Progenitor cell of endocrine pancreas (in vitro differentiated cells): ENCODE data around the gene E4F1. TPM values are rescaled to one million over a fixed set of nuclear protein-coding genes. Genes with fewer than 3 reads are reported as not detected.

Experiments
- DNase-seq: peaks from one replicate; pipeline ENCODE4 v3.0.0; 2021; ENCODE audit warnings: low spot score; ENCODE audit not compliant: unreplicated experiment
- H3K27ac Mint-ChIP-seq: 2 replicates; pipeline ENCODE4 v1.8.0; 2021; ENCODE audit warnings: mild to moderate bottlenecking, moderate library complexity, mixed read lengths
- H3K27me3 Mint-ChIP-seq: 2 replicates; pipeline ENCODE4 v1.8.0; 2021; ENCODE audit warnings: mixed read lengths
- H3K36me3 Mint-ChIP-seq: 2 replicates; pipeline ENCODE4 v1.8.0; 2022; ENCODE audit warnings: mixed read lengths; ENCODE audit not compliant: insufficient read depth
- H3K4me1 Mint-ChIP-seq: 2 replicates; pipeline ENCODE4 v1.8.0; 2021; ENCODE audit warnings: low read depth, mixed read lengths
- H3K4me3 Mint-ChIP-seq: 2 replicates; pipeline ENCODE4 v1.8.0; 2021; ENCODE audit warnings: low read depth, mild to moderate bottlenecking, moderate library complexity, mixed read lengths
- H3K9me3 Mint-ChIP-seq: 2 replicates; pipeline ENCODE4 v1.8.0; 2021; ENCODE audit warnings: low read depth, mixed read lengths
- CTCF ChIP-seq: fragments of 200-600 bp; sonication (generic); IDR thresholded peaks from one replicate; pipeline ENCODE4 v1.5.0; 2021; ENCODE audit warnings: antibody characterized with exemption, mild to moderate bottlenecking; ENCODE audit not compliant: unreplicated experiment
- total RNA-seq: library from RNA; stranded (reverse); gene quantifications from 2 replicates; pipeline ENCODE4 v1.2.1, GENCODE V29; 2021

The E4F1 gene
- total RNA-seq, 1 donor from 2014 or later: 33.7 TPM

- TF ChIP-seq CTCF: no peak
- H3K36me3 Mint-ChIP-seq: peaks cover 4% of the 10 kb centered on the region
- peak overlapping the region; percentile 58 for H3K4me3 Mint-ChIP-seq
- DNase-seq: no peak
- H3K27ac Mint-ChIP-seq: no peak overlapping the region
- H3K9me3 Mint-ChIP-seq: no peaks in the 10 kb centered on the region
- H3K4me1 Mint-ChIP-seq: peaks cover 14% of the 10 kb centered on the region
- H3K27me3 Mint-ChIP-seq: no peaks in the 10 kb centered on the region
These were observed 15.5 kb upstream of the E4F1 start for GRCh38 chr16:2207872-2208271.

- DNase-seq: no peak
- peaks cover 17% of the 10 kb centered on the region for H3K4me1 Mint-ChIP-seq
- TF ChIP-seq CTCF: no peak
- no peaks in the 10 kb centered on the region for H3K27me3 Mint-ChIP-seq
- no peaks in the 10 kb centered on the region for H3K9me3 Mint-ChIP-seq
- no peak overlapping the region for H3K4me3 Mint-ChIP-seq
- no peak overlapping the region for H3K27ac Mint-ChIP-seq
- peaks cover 4% of the 10 kb centered on the region for H3K36me3 Mint-ChIP-seq
These were observed 15.1 kb upstream of the E4F1 start for GRCh38 chr16:2208308-2208707.

- TF ChIP-seq CTCF: no peak
These were observed 14.6 kb upstream of the E4F1 start for GRCh38 chr16:2208772-2209171.

GRCh38 chr16:2209258-2210008 is 14.0 kb upstream of the E4F1 start:
- H3K27me3 Mint-ChIP-seq: no peaks in the 10 kb centered on the region
- TF ChIP-seq CTCF: no peak
- peaks cover 4% of the 10 kb centered on the region for H3K36me3 Mint-ChIP-seq
- H3K9me3 Mint-ChIP-seq: no peaks in the 10 kb centered on the region
- no peak overlapping the region for H3K4me3 Mint-ChIP-seq
- no peak overlapping the region for H3K27ac Mint-ChIP-seq
- peaks cover 20% of the 10 kb centered on the region for H3K4me1 Mint-ChIP-seq
- DNase-seq: no peak

More at GRCh38 chr16:2208772-2209171, 14.6 kb upstream of the E4F1 start:
- Mint-ChIP-seq H3K9me3 (no peaks in the 10 kb centered on the region), H3K27ac (no peak overlapping the region), H3K27me3 (no peaks in the 10 kb centered on the region), H3K36me3 (peaks cover 4% of the 10 kb centered on the region), H3K4me1 (peaks cover 21% of the 10 kb centered on the region), H3K4me3 (no peak overlapping the region)
- no peak for DNase-seq

- H3K9me3 Mint-ChIP-seq: no peaks in the 10 kb centered on the region
- H3K27me3 Mint-ChIP-seq: no peaks in the 10 kb centered on the region
- no peak overlapping the region for H3K27ac Mint-ChIP-seq
- H3K4me1 Mint-ChIP-seq: peaks cover 17% of the 10 kb centered on the region
- H3K4me3 Mint-ChIP-seq: no peak overlapping the region
- TF ChIP-seq CTCF: no peak
- H3K36me3 Mint-ChIP-seq: peaks cover 4% of the 10 kb centered on the region
- no peak for DNase-seq
These were observed 13.4 kb upstream of the E4F1 start for GRCh38 chr16:2210009-2210332.
